Hematopoietic multipotent progenitor cell treated with erythropoietin and hydrocortisone succinate and interleukin-3 and kit ligand, for 17 days (in vitro differentiated cells): Measurements from ENCODE around the gene SMIM14.
"Not testable (repeated sequence)": the region's sequence is repeated elsewhere in the genome, so short reads cannot be mapped to it uniquely, and the experiment has no call there.

Source experiments
- DNase-seq: peaks from one replicate; pipeline ENCODE4 v3.0.0-alpha.2; 2015; ENCODE audit warnings: low spot score

SMIM14 gene

DNA sequence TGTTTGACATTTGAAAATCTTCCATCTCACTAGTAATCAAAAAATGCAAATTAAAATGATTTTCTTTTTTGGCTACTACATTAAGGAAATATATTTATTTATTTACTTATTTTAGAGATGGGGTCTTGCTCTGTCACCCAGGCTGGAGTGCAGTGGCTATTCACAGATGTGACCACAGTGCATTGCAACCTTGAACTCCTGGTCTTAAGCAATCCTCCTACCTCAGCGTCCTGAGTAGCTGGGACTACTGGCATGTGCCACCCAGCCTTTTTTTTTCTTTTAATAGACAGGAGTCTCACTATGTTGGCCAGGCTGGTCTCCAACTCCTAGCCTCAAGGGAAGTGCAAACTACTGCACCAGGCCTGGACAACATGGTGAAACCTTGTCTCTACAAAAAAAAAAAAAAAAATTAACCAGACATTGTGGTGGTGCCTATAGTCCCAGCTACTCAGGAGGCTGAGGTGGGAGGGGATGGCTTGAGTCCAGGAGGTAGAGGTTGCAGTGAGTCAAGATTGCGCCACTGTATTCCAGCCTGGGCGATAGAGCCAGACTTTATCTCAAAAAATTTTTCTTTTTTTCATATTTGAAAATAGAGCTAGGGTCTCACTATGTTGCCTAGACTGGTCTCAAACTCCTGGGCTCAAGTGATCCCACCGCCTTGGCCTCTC is 4.4 kb upstream of the SMIM14 start:
- DNase-seq: no peak

DNA sequence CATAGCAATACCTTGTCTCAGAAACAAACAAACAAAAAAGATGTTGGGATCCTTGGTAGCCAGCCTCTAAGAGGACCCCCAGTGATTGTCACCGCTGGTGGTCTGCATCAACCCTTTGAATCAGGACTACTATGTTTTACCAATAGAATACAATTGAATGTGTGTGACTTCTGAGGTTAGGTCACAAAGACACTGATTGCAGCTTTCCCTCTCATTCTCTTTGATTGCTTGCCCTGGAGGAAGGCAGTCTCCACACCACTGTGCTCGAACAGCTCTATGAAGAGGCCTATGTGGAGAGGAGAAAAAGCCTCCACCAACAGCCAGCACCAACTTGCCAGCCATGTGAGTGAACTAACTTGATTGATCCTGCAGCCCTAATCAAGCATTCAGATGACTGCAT is 2.8 kb upstream of the SMIM14 start:
- no peak for DNase-seq

DNA sequence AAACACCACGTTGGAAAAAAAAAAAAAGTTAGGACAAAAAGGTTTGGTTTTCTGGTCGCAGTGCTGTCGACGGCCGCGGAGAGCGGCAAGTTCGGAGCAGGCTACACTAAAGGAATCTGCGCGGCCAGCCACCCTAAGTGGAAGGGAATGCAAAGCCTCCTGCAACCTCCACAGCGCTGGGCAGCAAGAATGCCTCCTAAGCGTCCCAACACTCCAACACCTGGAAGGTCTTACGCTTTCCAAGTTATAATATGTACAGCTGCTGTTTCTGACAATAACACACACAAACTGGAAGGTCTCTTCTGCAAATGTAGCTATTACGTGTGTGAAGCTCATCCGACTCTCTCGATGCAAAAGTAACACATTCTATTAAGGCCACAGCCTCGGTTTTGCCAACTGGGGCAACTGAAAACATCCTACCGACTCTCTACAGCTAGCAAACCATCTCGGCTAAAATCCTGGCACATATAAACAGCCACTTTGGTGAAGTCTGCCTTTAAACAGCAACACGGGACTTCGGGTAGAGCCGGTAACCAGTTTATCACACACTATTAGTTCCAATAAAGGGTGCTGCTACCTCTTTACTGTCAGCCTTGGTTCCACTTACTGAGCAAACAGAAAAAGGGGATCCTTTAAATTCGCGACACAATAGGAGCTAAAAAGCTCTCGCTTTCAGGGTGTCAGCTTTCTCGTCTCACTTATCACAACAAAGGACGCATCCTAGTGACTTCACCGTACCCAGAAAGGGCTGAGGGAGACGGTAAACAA is 895 bp downstream of the SMIM14 start:
- DNase-seq: peak; percentile 15

DNA sequence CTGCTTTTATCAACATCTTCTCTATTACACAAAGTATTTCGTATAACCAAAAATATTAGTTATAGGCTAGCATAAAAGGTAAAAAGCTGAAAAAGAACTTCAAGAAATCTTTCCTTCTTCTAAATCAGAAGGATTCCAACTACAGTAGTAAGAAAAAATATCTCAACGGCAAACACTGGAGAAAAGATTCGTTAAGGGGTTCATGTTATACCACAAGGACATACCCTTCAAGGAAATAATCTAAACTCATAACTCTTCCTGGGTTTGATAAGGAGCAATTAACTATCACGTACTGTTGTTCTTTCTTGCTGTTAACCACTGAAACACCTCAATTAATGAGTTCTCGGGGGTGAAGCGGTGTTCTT is 1.5 kb downstream of the SMIM14 start:
- DNase-seq: no peak

DNA sequence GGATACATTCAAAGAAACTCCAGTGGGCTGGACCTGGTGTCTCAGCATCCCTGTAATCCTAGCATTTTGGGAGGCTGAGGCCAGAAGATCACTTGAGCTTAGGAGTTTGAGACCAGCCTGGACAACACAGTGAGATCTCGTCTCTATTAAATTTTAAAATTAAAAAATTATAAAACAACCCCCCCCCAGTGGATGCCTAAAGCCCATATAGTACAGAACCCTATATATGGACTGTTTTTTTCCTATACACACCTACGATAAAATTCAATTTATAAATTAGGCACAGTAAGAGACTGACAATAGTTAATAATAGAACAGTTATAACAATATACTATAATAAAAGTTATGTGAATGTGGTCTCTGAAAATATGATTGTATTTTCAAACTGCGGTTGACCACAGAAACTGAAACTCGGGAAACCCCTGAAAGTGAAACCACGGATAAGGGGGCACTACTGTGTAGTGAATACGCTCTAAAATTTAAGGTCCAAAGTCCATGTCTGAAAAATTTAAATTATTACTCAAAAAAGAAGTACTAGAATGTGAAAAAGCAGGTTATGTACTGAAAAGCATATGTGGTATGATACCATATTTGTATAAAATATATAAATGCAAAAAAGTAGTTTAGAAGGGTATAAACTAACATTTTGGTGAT is 2.0 kb downstream of the SMIM14 start:
- no peak for DNase-seq

DNA sequence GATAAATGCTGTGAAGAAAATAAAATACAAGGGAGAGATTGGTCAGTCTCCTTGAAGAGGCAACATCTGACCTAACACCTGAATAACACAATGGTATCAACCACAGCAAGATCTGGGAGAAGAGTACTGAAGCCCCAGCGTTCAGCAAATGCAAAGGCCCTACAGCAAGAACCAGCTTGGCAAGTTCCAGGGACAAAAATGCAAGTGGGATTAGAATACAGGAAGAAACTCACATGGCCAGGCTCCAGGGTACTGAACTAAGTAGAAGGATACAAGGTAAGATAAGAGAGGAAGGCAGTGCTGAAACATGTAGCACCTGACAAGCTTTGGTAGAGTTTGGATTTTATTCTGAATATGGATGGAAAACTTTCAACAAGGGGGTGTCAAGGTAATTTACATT is 3.6 kb downstream of the SMIM14 start:
- no peak for DNase-seq

DNA sequence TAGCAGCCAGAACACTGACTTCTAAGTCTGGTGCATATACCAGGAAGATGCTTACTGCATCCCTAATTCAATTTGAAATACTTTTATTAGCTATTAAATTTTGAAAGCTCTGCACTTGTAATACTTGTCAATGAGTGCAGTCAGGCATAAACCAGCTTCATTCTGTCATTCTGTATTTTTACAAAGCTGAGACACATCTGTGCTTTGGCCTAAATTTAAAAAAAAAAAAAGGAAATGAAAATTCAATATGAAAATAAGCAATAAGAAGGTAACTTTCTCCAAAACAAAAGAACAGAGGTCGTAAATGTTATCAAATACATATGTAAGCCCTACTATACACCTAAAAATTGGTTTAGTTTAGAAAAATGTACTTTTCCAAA is 7.0 kb downstream of the SMIM14 start:
- no peak for DNase-seq

DNA sequence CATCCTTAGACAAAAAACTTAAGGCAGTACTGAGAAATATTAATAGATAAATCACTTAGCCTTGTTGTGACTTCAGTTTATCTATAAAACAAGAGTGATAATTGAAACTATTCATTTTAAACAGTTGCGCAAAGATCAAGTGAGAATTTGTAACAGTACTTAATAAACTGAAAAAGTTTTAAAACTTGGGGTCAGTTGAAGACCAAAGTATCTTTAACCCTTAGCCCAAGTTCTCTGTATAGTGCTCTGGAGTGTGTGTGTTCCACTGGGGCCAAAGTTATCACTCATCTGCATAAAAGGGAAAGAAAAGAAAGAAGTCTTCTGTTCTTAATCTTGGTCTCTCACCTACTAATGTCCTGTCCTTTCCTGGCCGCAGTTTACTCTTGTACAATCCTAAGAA is 11.3 kb downstream of the SMIM14 start:
- DNase-seq: no peak

DNA sequence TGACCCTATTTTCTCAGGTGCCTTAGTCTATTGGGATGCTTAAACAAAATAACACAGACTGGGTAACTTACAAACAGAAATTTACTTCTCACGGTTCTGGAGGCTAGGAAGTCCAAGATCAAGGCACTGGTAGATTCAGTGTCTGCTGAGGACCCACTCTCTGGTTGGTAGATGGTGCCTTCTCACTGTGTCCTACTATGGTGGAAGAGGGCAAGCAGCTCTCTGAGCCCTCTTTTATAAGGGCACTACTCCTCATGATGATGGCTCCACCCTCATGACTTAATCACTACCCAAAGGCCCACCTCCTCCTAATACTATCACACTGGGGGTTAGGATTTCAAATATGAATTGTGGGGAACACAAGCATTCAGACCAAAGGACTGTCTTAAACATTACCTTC is 11.8 kb downstream of the SMIM14 start:
- no peak for DNase-seq

DNA sequence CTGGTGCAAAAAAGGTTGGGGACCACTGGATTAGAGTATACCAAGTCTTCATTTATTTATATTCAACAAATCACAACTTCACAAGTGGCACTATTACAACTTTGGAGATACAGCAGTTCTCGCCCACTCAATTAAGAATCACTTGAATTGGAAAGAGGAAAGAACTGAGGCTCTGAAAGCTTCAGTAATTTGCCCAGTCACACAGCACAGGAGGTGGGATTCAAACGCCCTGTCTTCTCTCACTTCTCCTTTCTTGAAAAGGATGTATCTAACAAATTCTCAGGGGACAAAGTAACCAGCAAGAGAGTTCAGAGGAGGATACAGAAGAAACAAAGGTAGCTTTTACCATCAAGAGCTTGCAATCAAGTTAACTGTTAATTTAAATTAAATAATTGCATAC is 12.4 kb downstream of the SMIM14 start:
- no peak for DNase-seq

DNA sequence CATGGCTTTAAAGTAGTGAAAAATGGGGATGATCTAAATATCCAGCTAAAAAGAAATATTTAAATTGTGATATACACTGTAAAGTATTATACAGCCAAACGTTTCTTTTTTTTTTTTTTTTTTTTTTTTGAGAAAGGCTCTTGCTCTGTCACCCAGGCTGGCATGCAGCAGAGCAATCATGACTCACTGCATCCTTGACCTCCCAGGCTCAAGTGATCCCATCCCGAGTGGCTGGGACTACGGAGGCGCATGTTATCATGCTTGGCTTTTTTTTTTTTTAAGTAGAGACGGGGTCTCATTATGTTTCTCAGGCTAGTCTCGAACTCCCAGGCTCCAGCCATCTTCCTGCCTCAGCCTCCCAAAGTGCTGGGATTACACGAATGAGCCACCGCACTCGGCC is 17.1 kb downstream of the SMIM14 start:
- DNase-seq: no peak

DNA sequence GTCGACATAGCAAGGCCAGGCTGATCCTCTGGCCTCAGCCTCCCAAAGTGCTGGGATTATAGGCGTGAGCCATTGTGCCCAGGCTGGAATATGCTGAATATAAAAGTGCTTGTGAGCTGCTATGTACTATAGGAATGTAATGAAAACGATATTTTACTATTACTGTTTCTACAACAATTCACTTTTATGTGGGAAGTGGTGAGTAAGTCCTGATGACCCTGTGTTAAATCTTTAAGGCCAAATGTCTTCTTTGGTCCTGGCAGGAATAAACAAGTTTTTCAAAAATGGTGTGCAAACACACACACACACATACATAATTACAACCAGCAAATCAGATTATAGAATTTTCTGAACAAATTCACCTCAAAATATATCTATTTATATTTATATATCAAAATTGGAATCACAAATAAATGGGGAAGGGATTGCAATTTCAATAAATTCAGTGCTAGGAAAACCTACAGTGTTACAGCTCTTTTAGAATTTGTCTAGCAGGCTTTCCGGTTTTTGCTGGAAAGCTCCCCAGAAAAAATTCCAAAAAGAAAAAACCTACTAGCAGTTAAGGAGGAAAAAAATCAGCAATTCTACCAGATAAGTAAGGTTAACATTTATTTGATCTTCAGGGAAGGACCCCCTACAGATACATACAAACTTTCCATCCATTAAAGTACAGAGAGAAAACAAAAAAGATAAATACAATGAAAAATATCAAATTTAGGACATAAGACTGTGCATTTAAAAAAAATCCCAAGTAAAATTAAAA is 17.9 kb downstream of the SMIM14 start:
- DNase-seq: no peak

DNA sequence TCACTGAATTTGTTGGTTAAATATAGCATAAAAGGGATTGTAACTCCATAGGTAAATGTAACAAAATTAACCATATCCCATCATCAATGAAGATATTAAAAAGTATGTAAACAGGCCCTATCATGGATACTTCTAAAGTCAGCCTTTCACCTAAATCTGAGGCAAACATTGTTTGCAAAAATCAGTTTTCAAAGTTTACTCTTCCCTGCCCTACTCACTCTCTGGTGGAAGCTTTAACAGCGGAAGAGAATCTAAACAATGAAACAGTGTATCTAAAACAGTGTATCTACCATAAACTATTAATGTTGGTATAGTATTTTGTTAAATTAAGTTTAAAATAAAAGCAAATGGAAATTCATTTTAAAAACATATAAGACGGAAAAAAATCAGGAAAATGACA is 21.1 kb downstream of the SMIM14 start:
- no peak for DNase-seq

DNA sequence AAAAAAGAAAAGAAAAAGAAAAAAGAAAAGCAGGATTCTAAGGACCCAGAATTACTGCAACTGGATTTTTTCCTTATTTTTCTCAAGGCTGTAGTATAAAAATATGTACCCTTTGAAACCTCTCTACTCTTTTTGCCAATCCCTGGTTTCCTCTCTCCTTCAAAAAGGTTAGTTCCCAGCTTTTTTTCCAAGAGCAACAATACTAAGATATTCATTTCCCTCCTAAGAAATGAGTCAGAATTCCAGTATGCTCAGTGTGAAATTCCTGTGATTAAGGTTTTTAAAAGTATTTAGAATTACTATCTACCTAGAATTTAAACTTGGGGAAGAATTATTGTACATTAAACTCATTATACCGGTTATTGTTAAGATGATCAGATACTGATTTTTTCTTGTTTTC is 22.0 kb downstream of the SMIM14 start:
- no peak for DNase-seq

DNA sequence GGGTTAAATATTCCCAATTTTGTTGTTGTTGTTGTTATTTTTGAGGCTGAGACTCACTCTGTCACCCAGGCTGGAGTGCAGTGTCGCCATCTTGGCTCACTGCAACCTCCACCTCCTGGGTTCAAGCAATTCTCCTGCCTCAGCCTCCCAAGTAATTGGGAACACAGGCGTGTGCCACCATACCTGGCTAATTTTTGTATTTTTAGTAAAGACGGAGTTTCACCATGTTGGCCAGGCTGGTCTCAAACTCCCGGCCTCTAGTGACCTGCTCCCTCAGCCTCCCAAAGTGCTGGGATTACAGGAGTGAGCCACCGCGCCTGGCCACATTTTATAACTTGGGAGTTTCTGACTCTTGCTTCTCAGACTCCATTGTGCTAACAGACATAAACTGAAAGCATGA is 22.6 kb downstream of the SMIM14 start:
- not testable (repeated sequence) for DNase-seq

DNA sequence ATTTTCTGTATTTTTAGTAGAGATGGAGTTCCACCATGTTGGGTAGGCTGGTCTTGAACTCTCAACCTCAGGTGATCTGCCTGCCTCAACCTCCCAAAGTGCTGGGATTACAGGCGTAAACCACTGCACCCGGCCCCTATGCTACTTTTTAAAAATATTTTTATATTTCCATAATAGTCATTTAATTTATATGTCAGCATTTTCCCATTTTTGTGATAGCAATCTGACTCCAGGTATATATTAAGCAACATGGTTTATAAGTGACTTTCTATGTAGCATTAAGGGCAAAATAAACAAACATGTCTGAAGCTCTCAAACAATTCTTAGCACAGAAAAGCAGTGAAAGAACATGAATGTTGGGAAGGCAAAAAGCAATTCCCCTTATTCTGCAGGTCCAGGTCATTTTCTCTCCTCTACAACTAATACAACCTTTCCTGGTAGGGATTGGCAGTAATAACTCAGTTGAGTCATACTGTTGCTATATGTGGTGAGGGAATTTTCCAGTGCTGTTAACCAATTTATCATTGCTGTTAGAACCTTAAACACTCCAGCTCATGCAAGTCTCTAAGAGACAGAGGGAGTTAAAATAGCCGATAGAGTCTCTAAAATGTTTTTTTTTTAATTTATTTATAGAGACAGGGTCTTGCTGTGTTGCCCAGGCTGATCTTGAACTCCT is 24.0 kb downstream of the SMIM14 start:
- no peak for DNase-seq

DNA sequence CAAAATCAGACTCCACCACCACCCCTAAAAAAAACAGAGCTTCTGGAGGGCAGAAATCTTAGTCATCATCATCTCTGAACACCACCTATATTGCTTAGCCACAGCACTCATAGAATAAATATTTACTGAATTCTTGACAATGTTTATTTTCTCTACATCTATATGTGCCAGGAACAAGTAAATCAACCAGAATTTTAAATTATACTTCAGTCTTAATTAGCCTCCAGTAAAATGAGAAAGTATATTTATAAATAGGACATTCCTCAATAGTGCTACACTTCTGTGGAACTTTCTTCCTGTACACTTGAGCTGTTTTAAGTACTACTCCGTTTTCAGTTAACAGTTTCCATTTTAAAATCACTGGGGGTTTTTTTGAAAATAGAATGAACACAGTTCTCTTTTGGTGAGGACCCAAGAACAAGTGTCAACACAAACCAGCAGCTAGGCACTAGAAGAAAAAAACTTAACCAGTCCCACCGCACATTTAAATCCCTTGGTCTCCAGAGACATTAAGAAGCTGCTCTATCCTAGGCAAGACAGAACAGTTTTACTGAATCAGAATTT is 25.5 kb downstream of the SMIM14 start:
- no peak for DNase-seq

DNA sequence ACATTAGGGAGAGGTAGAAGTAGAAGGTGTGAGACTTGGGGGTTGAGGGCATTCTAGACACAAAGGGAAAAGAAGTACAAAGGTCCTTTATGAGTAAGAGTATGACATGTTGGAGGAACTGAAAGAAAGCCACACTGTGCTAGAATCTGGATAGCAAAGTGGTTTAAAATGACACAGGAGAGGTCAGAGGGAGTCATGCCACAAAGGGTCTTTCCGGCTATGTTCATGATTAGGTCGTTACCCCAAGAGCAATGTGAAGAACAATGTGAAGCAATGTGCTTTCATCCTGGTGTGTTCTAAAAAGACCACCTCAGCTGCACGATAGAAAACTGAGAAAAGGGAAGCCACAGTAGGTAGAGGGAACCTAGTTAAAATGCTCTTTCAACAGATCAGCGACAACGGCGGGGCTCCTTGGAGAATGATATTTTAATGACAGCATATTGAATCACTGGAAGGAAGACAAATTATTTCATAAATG is 29.2 kb downstream of the SMIM14 start:
- no peak for DNase-seq

DNA sequence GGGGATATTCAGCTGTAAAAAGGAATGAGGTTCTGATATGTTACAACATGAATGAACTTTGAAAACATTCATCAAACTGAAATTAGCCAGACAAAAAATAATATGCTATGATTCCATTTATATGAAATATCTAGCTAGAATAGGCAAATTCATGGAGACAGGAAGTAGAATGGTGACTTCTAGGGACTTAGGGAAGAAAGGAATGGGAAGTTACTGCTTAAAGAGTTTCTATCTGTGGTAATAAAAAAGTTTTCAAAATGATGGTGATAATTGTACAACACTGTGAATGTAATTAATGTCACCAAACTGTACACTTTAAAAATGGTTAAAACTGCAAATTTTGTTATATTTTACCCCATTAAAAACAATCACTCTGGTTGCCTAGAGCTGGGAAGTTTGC is 30.2 kb downstream of the SMIM14 start:
- DNase-seq: no peak

DNA sequence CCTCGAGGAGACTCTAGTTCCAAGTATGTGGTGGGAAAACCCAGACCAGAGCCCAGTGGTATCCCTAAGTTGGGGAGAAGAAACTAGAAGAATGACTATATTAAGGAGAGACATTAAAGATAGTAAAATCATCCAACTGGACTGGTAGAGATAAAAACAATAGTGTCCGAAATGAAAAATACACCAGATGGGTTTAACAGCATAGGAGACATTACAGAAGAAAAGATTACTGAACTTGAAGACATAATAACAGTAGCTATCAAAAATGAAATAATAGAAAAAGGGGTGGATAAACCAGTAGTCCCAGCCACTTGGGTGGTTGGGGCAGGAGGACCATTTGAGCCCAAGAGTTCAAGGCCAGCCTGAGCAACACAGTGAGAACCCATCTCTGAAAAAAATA is 31.9 kb downstream of the SMIM14 start:
- no peak for DNase-seq

DNA sequence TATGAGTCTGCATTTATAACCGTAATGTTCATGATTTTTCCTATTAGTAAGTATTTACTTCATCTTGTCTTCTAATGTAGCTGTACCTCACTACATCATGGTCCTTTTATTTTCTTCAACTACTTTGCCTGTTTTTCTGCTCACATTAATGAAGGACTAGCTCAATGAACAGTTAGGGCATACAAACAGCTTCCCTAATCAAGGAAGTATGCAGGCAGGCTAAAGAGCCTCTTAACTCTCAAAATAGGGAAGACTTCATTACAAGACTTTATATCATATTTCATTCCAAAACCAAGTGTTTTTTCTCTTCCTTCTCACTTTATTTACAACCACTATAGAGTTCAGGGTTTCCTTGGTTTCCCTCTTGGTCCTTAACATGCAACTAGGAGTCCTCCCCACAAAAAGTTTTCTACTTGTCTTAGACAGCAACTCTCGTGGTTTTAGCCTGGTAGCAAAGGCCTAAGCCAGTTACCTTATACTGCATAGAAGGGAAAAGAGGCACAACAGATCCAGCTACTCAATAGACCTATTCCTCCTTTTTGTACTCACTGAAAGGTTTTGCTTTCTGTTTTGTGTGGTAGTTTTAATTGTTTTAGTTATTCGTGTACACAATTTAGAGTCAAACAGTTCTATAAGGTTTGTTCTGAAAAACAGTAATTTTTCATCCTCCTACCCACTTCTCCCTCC is 40.8 kb downstream of the SMIM14 start:
- no peak for DNase-seq
